CD4-positive, alpha-beta T cell treated with Interleukin-6 for 4 hours (primary cell): ENCODE data around the gene TFAP2A.

Experiments
- DNase-seq: peaks from one replicate; pipeline ENCODE4 v3.0.0-alpha.2; 2020; ENCODE audit warnings: mixed read lengths

The TFAP2A gene

DNA sequence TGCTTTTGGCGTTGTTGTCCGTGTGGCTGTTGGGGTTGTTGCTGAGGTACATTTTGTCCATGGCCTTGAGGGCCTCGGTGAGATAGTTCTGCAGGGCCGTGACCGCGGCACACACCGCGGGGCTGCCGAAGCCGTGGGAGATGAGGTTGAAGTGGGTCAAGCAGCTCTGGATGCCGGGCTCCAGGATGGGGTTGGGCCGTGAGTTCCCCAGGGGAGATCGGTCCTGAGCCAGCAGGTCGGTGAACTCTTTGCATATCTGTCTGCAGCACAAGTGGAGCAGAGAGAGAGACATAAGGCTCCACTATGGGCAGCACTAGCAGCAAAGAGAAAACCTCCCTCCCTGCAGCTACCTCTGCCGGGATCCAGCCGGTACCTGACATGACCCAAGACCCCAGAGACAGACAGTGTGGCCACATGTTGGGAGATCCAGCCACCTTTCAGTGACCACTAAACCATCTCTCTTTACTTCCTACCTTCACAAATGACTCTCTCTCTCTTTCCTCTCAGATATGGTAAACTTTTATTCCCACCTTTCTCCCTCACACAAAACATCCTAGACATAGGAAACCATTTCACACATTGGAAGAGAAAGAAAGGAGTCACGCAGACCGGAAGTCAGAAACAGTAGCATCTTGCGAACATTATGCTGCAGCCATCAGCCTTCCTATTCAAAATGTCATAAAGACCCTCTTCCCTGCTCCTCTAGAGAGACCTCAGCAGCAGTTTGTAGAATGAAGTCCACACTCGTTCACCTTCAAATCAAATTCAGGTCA lies 16.2 kb downstream of the TFAP2A start:
- DNase-seq = no peak

- no peak for DNase-seq
Observed at GRCh38 chr6:10397756-10398445, 17.0 kb downstream of the TFAP2A start.

- DNase-seq = no peak
Observed at GRCh38 chr6:10396785-10397184, 18.1 kb downstream of the TFAP2A start.

DNA sequence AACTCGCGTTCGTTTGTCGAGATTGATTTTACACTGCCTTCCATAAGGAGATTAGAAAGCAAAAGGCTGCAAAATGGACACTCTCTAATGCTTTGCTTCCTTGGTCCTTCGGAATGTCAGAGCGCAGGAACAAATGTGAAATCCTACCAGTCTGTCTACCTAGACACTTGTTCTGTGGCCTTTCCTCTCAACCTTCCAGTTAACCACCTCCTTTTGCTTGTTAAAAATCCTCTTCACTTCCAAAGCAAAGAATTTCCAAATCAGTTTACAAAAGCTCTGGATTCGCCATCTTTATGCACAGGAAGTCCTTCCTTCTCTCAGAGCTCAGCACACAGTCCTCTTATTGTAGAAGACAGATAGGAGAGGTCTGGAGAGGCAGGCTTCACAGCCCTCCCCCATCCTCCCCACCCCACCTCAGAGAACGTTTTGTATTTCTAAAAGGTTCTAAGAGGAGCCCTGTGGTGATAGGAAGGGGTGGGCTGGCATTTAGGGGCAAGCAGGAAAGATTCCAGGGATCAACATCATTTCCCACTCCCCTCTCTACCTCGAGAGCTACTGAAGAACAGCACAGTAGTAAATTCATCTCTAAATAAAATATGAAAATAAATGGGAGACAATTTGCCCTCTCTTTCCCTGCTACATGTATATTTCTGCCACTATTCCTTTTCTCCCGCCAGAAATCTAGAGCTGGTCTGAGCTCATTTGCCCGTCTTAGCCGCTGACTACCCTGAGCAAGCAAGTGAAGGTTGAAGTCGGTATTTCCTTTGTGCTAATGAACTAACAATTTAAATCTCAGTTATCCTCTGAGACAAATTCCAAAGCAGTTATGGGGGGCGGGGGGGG lies 18.9 kb downstream of the TFAP2A start:
- DNase-seq = no peak

- no peak for DNase-seq
Observed at GRCh38 chr6:10395171-10395703, 19.6 kb downstream of the TFAP2A start.

DNA sequence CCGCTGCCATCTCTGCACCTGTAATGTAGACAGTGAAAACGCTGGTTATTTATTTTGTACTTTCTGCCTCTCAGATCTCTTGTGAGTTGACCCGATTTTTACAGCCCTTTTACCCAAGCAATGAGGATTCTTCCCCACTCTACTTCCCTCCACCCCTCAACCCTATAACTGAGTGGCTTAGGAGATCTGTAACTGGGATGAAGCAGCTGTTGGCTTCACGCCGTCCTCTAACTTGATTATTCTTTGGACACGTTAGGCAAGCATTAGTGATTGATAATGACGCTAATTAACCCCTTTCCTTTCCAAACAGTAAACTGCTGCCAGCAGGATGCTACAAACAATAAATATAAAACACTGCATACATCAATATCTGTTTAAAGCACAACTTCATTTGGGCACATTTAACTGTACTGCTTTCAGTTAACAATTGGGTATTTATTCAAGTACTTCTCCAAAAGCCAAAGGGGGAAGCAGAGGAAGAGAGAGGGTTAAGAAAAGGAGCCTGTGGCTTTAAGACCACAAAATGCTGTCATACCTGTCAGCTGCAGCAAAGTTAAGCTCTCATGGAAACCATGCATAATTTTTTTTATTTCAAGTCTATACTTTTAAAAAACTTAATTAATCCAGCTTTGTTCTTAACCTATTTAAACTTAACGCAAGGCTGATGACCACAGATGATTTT lies 21.2 kb downstream of the TFAP2A start:
- DNase-seq = no peak

DNA sequence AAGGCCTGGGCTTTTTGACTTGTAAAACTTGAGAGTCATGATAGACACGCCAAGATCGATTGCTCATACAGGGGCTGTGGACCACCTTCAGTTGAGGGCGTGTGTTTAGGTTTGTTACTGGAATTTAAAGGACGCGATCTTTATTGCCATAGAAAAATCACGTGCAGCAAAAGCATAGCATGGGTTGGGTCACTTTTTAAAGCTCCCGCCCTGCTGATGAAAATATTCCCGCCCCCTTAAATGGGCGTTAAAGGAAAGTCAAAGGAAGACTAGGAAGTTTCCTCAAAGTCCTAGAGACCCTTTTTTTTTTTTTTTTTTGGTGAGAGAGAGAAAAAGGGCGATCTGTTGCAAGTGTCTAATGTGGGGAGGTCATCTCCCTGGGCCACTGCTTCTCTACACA lies 23.1 kb downstream of the TFAP2A start:
- no peak for DNase-seq

GRCh38 chr6:10391299-10391630 lies 23.6 kb downstream of the TFAP2A start:
- DNase-seq = no peak

DNA sequence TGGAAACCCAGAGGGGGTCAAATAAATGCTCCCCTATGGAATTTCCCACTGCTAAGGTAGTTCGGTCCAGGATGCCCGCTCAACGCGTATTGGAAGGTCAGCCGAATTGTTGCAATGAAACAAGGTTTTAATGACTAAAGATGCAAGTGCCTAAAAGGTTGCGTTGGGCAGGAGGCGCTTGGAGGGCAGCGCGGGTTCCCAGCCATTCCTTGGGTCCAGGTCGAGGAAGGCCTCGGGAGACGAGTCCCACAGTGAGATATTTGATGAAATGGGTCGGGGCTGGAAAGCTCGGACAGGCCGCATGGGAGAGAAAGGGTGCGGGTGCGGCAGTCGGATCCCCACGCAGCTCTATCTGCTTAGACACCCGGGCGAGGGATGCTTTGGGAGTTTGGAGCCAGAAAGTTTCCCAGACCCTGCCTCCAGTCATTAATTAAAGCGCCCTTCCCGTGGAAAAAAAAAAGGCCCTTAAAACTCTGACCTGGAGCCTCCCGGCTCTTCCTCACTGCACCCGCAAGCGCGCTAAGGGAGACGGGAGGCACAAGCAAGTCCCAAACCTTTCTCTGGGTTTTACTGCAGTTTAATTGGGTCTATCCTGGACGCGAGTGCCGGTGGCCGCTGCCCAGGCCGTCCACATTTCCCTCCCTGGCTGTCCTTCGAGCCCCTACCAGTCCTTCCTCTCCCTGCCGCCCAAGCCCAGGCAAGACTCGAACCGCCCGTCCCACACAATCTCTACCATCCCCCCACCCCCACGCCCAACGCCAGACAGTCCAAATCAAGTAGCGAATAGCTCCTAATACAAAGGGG lies 24.2 kb downstream of the TFAP2A start:
- no peak for DNase-seq

GRCh38 chr6:10389739-10390494 lies 25.0 kb downstream of the TFAP2A start:
- DNase-seq = no peak

GRCh38 chr6:10386756-10387654 lies 27.9 kb downstream of the TFAP2A start:
- DNase-seq = no peak

DNA sequence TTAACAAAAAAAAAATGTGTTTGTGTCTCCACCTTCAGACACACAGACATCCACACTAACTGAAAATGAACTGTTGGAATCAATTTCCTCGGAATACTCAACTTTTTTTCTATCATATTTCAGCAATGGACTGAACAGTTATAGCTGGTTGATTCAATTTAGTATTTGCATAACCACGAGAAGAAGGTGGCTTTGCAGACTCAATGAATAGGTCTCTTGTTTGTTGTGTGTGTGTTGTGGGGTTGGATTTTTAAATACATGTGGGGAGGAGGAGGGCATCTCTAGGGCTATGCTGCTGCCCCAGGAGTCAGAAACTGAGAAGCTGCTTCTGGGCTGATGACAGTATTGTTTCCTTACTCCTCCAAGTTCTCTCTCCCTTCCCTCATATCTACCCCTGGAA lies 28.7 kb downstream of the TFAP2A start:
- no peak for DNase-seq

GRCh38 chr6:10385524-10386132 lies 29.2 kb downstream of the TFAP2A start:
- no peak for DNase-seq

DNA sequence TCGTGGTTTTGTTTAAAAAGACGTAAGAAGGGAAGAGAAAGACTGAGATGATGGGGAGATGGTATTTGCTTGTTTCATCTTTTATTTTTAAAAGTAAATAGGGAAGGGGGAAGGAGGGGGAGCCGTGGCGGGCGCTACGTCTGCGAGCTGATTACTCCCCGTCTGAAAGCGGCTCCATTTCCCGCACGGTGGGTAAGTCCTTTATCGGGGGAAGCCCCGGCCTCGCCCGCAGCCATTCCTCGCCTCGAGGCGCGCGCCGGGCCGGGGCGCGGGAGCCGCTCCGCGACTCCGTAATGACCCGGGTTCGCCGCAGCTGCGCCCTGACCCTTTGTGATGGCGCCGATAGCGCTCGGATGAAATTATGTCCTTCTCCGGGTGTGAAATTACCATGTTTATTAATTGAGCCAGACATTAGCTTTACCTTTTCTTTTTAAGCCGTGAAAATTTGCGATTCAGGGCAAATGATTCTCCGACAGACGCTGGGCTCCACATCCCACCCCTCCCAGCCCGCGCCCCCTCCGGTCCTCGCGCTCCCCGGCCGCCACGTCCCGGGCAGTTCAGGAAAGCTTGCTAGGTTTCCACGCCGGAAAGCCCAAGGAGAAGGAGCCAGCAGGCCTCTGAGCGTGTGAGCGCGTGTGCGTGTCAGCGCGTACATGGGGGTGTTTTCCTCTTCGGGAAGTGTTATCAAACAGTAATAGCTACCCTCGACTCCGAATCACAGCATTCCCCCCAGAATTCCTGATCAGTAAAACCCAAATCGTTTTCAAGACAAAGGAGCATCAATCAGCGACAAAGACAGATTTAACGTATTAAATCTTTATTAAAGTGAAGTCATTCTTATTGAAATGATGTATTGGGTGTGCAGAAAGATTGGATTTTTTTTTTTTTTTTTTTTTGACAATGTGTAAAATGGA lies 30.0 kb downstream of the TFAP2A start:
- no peak for DNase-seq

DNA sequence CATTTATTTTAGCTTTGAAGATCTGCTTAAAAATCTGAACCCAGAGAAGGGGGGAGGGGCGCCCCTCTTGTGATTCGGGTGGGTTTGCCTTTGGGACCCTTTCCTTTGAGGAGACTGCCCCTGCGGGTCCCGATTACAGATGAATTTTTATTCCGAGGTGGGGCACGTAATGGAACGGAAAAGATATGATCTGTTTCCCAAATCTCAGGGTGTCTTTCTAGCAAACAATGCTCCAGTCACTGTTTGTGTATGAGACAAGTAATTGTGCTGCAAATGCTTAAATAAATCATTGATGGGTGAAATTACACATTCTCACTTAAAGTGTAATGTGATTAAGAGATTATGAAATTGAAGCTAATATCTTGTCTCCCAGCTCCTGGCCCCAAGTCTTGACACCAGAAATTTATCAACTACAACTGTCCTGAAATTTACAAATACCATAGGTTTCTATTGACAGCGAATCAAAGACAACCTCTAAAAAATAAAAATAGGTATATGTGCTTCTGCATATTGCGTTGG lies 30.7 kb downstream of the TFAP2A start:
- DNase-seq = no peak

GRCh38 chr6:10383331-10384090 lies 31.4 kb downstream of the TFAP2A start:
- DNase-seq = no peak

GRCh38 chr6:10382728-10383330 lies 32.0 kb downstream of the TFAP2A start:
- DNase-seq = no peak
